Activated CD8-positive, alpha-beta T cell treated with anti-CD3 and anti-CD28 coated beads, Interleukin-2, amount 10 ng/mL, durations not matched to agents 7 days and 5 days (primary cell): Measurements from ENCODE around the gene MYORG. TPM values are rescaled to one million over a fixed set of nuclear protein-coding genes. Genes with fewer than 3 reads are reported as not detected.
A peak's percentile ranks its signal among the peaks of the same experiment; 100 is the strongest.
"Not testable (repeated sequence)": the region's sequence is repeated elsewhere in the genome, so short reads cannot be mapped to it uniquely, and the experiment has no call there.

ENCODE experiments used
- ATAC-seq: fragments of 150-1000 bp; cut with Tn5 transposase; one replicate; pipeline ENCODE4 v1.10.0; 2021; ENCODE audit warnings: moderate library complexity
- CTCF ChIA-PET: fragments of 350-600 bp; sonication (Branson Sonifier 250); formaldehyde crosslinking; loops from one replicate; lab custom pipeline; 2021; ENCODE audit warnings: antibody characterized with exemption; lab: Charles Lee
- POLR2A ChIA-PET: fragments of 350-600 bp; sonication (Branson Sonifier 250); formaldehyde crosslinking; loops from one replicate; lab custom pipeline; 2021; ENCODE audit warnings: antibody characterized with exemption; lab: Charles Lee
- DNase-seq: peaks from one replicate; pipeline ENCODE4 v3.0.0-alpha.2; 2020
- H3K27ac Mint-ChIP-seq: one replicate; pipeline ENCODE4 v1.8.0; 2021; ENCODE audit warnings: mild to moderate bottlenecking, mixed read lengths
- H3K27me3 Mint-ChIP-seq: one replicate; pipeline ENCODE4 v1.8.0; 2021; ENCODE audit warnings: low read depth, mixed read lengths
- H3K36me3 Mint-ChIP-seq: one replicate; pipeline ENCODE4 v1.8.0; 2021; ENCODE audit warnings: low read depth, mixed read lengths
- H3K4me1 Mint-ChIP-seq: one replicate; pipeline ENCODE4 v1.8.0; 2021; ENCODE audit warnings: low read depth, mixed read lengths
- H3K4me3 Mint-ChIP-seq: one replicate; pipeline ENCODE4 v1.8.0; 2021; ENCODE audit warnings: mild to moderate bottlenecking, mixed read lengths
- H3K9me3 Mint-ChIP-seq: one replicate; pipeline ENCODE4 v1.8.0; 2022; ENCODE audit warnings: mixed read lengths; ENCODE audit not compliant: insufficient read depth
- total RNA-seq, 2 experiments: library from RNA; stranded (reverse); gene quantifications; one replicate each; pipeline ENCODE4 v1.2.3, GENCODE V29; 2021

MYORG gene
- total RNA-seq, 2 experiments from 2014 or later: 8.8 to 9.1 TPM

DNA sequence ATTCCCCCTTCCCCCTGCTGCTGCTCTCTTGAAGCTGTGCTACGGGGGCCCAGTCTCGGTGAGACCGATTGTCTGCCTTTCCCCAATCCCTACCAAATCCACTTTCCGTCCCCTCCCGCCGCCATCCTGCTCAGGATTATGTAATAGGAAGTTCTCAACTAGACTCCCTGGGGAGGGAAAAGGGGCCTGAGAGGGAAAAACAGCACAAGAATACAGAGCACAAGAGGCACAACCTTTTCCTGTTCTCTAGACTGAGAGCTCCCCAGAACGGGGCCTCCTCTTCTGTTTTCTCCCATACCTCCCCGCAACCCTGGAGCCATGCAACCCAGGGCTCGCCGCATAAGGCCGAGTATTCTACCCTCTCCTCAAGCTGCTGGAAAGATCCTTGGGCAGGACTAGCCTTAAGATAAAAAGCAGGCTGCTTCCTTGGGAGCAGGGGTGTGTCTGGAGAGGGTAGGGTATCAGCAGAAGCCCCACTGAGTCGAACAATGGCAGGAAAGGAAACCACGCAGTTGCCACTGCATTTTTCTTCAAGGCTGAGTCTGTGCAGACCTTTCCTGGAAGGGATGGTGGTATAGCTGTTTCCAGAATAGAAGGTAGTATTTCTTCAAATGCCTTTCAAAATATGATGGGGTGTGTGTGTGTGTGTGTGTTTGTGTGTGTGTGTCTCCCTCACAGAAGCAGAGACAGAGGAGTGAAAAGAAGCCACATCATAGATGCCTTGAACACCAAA, 12.9 kb downstream of the MYORG start:
- peak; percentile 74 for ATAC-seq
- peak overlapping the region; percentile 78 for H3K27ac Mint-ChIP-seq
- H3K36me3 Mint-ChIP-seq: peaks cover 19% of the 10 kb centered on the region
- no peaks in the 10 kb centered on the region for H3K27me3 Mint-ChIP-seq
- ChIA-PET CTCF (interaction anchor here (1.1 to 1.6 kb wide), 2 partner anchors 11 to 32 kb away, joined by 3 to 5 read pairs; no protein-coding TSS in a partner anchor), POLR2A (no interaction called here)
- H3K4me1 Mint-ChIP-seq: peaks cover 17% of the 10 kb centered on the region
- H3K9me3 Mint-ChIP-seq: peaks cover 1% of the 10 kb centered on the region
- H3K4me3 Mint-ChIP-seq: peak overlapping the region; percentile 19
- DNase-seq: peak; percentile 39

DNA sequence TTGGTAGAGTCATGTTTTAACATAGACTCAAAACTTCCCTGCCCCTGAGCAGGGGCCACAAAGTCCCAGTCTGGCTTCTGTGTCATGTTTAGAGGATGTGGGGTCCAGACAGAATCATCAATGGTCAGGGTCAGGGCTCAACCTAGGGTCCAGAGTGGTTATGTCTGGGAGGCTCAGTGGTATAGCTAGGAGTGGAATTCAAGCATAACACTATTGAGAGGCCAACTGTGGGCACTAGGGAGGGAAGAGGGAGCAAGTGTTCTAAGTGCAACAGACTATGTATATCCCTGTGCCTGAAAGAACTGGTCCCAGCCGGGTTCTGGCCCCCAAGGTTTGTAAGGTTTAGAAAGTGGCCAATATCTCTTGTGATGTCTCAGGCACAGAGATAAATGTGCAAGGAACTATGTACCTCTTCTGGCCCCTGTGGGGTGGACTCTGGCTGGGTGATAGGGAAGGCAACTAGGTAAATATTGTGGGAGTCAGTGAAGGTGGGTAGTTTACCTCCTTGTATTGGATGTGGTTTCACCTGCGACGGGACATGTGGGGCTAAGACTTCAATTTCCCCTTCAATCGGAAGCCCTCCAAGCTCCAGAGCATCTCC, 14.0 kb downstream of the MYORG start:
- CTCF ChIA-PET: interaction anchor here (1.6 kb wide), 1 partner anchor 30 kb away, joined by 5 read pairs; no protein-coding TSS in a partner anchor
- peaks cover 10% of the 10 kb centered on the region for H3K36me3 Mint-ChIP-seq
- H3K27me3 Mint-ChIP-seq: no peaks in the 10 kb centered on the region

DNA sequence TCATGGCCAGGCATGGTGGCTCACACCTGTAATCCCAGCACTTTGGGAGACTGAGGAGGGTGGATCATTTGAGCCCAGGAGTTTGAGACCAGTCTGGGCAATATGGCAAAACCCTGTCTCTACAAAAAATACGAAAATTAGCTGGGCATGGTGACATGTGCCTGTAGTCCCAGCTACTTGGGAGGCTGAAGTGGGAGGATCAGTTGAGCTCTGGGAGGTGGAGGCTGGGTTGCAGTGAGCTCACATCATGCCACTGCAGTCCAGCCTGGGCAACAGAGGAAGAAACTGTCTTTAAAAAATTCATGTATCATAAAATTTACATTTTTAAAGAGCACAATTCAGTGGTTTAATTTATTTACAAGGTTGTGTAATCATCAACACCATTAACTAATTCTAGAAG, 23.7 kb downstream of the MYORG start:
- DNase-seq, CTCF ChIA-PET, H3K4me1 Mint-ChIP-seq, H3K4me3 Mint-ChIP-seq, POLR2A ChIA-PET, H3K27ac Mint-ChIP-seq, ATAC-seq, H3K9me3 Mint-ChIP-seq, H3K27me3 Mint-ChIP-seq: not testable (repeated sequence)
- peaks cover 18% of the 10 kb centered on the region for H3K36me3 Mint-ChIP-seq

More for the DNA sequence above, 14.0 kb downstream of the MYORG start:
- POLR2A ChIA-PET: no interaction called here
- H3K4me3 Mint-ChIP-seq: no peak overlapping the region
- H3K27ac Mint-ChIP-seq: no peak overlapping the region
- H3K9me3 Mint-ChIP-seq: no peaks in the 10 kb centered on the region
- DNase-seq (no peak), ATAC-seq (no peak)
- peaks cover 17% of the 10 kb centered on the region for H3K4me1 Mint-ChIP-seq

DNA sequence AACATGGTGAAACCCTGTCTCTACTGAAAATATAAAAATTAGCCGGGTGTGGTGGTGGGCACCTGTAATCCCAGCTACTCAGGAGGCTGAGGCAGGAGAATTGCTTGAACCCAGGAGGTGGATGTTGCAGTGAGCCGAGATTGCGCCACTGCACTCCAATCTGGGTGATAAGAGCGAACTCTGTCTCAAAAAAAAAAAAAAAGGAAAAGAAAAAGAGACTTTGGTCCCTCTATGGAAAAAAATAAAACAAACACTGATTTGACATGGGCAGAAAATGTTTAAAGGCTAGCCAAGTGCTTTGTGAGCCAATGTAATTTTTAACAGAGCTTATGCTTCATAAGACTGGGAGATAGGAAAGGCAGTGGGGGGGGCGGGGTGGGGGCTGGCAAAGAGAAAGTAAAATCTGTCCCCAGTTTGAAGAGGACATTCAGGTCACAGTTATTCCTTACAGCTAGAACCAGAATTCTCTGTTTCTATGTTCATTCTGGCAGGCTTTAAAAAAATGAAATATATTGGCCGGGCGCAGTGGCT, 24.5 kb downstream of the MYORG start:
- CTCF ChIA-PET, H3K27me3 Mint-ChIP-seq, POLR2A ChIA-PET, DNase-seq, H3K9me3 Mint-ChIP-seq, H3K4me3 Mint-ChIP-seq, H3K27ac Mint-ChIP-seq, ATAC-seq, H3K4me1 Mint-ChIP-seq: not testable (repeated sequence)
- H3K36me3 Mint-ChIP-seq: peaks cover 18% of the 10 kb centered on the region

DNA sequence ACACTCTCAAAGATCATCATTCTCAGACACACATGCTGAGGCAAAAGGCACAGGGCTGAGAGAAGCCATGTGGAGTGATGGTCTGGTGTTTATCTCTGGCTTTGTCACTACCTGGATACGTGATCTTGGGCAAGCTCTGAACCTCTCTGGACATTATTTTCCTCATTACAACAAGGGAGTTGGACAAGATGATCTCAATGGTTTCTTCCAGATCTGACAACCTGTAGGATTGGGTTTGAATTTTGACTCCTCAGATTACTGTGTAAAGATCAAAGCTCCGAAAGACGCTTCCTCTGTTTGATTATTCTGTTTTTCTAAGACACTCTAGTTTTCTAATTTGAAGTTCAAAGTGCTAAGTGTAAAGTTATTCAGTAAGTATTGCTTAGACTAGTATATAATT, 27.4 kb downstream of the MYORG start:
- H3K4me3 Mint-ChIP-seq: no peak overlapping the region
- CTCF ChIA-PET: interaction anchor here (0.7 to 1.1 kb wide), 4 partner anchors 10 to 97 kb away, joined by 3 read pairs; partner anchors contain the start of gene MYORG
- H3K9me3 Mint-ChIP-seq: no peaks in the 10 kb centered on the region
- H3K27me3 Mint-ChIP-seq: no peaks in the 10 kb centered on the region
- no peaks in the 10 kb centered on the region for H3K4me1 Mint-ChIP-seq
- ATAC-seq (no peak), DNase-seq (no peak)
- H3K27ac Mint-ChIP-seq: no peak overlapping the region
- peaks cover 5% of the 10 kb centered on the region for H3K36me3 Mint-ChIP-seq
- POLR2A ChIA-PET: no interaction called here

DNA sequence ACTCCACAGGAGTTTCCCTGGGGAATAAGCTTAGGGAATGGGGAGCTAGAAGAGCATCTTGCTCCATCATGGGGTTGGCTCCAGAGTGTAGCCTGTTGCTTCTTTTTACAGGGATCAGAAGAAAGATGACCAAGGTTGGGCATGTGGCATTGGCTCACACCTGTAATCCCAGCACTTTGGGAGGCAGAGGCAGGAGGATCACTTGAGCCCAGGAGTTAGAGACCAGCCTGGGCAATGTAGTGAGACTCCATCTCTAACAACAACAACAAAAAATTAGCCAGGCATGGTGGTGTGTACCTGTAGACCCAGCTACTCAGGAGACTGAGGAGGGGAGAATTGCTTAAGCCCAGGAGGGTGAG, 28.9 kb downstream of the MYORG start:
- ChIA-PET POLR2A (no interaction called here), CTCF (no interaction called here)
- no peak overlapping the region for H3K4me3 Mint-ChIP-seq
- DNase-seq (no peak), ATAC-seq (no peak)
- H3K27ac Mint-ChIP-seq: no peak overlapping the region
- peaks cover 10% of the 10 kb centered on the region for H3K36me3 Mint-ChIP-seq
- H3K4me1 Mint-ChIP-seq: no peaks in the 10 kb centered on the region
- no peaks in the 10 kb centered on the region for H3K9me3 Mint-ChIP-seq
- no peaks in the 10 kb centered on the region for H3K27me3 Mint-ChIP-seq

DNA sequence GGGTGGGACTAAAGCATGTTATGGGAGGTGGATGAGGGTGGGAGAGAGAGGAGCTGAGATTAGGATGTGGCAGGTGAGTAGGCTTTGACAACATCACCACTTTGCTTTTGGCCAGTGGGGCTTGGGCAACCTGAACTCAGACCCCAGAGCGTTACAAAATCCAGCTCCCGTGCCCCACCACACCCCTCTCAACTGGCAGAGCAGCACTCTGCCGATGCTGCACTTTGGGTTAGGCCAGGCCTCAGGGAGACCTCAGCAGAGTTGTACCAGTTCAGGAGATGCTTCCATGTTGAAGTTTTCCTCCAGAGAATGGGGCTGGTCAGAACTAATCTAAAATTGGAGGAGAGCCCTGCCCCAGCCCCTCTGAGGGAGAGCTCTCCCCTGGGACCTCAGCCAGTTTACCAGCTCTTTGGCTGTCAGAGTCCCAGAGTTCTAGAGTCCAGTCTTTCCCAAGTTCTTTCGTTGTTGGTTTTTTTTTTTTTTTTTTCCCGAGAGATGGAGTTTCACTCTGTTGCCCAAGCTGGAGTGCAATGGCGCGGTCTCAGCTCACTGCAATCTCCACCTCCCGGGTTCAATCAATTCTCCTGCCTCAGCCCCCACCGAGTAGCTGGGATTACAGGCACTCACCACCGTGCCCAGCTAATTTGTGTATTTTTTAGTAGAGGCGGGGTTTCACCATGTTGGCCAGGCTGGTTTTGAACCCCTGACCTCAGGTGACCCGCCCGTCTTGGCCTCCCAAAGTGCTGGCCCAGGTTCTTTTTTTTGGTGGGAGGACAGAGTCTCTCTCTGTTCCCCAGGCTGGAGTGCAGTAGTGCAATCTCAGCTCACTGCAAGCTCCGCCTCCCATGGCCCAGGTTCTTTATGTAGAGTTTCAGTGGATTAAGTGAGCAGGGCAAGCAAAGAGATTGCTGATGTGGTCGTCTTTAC, 29.6 kb downstream of the MYORG start:
- H3K27me3 Mint-ChIP-seq: no peaks in the 10 kb centered on the region
- no peaks in the 10 kb centered on the region for H3K9me3 Mint-ChIP-seq
- no peak for ATAC-seq
- H3K36me3 Mint-ChIP-seq: peaks cover 13% of the 10 kb centered on the region
- POLR2A ChIA-PET: no interaction called here
- CTCF ChIA-PET: no interaction called here
- H3K4me1 Mint-ChIP-seq: no peaks in the 10 kb centered on the region
- H3K4me3 Mint-ChIP-seq: no peak overlapping the region
- DNase-seq: no peak
- no peak overlapping the region for H3K27ac Mint-ChIP-seq

DNA sequence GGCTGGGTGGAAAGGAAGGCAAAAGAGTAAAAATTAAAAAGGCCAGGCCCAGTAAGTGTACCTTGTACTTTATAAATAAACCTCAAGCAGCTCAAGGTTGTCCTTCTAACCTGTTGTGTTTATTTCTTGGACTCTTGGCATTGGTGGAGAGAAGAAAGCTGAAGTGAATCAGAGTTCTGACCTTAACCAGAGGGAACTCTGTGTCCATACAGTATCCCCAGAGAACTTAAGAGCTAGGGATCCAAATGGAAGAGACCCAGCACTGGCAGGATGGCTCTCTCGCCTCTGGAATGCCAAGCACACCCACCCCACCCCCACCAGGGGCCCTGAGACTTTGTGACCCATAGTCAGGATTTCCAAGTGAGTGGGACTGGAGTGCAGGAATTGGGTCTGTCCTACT, 33.1 kb downstream of the MYORG start:
- peaks cover 26% of the 10 kb centered on the region for H3K36me3 Mint-ChIP-seq
- no peaks in the 10 kb centered on the region for H3K4me1 Mint-ChIP-seq
- H3K9me3 Mint-ChIP-seq: no peaks in the 10 kb centered on the region
- ATAC-seq (no peak), DNase-seq (no peak)
- ChIA-PET POLR2A (interaction anchor here (2.0 kb wide), 1 partner anchor 9 kb away, joined by 5 read pairs; no protein-coding TSS in a partner anchor), CTCF (no interaction called here)
- no peak overlapping the region for H3K27ac Mint-ChIP-seq
- H3K4me3 Mint-ChIP-seq: no peak overlapping the region
- H3K27me3 Mint-ChIP-seq: no peaks in the 10 kb centered on the region

DNA sequence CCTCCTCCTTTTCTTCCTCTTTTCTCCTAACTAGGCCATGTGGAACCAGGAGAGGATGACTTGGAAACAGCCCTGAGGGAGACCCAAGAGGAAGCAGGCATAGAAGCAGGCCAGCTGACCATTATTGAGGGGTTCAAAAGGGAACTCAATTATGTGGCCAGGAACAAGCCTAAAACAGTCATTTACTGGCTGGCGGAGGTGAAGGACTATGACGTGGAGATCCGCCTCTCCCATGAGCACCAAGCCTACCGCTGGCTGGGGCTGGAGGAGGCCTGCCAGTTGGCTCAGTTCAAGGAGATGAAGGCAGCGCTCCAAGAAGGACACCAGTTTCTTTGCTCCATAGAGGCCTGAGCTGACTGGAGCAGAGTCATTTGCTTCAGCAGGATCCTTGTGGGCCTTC, 33.6 kb downstream of the MYORG start:
- H3K4me1 Mint-ChIP-seq: no peaks in the 10 kb centered on the region
- DNase-seq (no peak), ATAC-seq (no peak)
- POLR2A ChIA-PET: no interaction called here
- H3K4me3 Mint-ChIP-seq: no peak overlapping the region
- no peak overlapping the region for H3K27ac Mint-ChIP-seq
- H3K9me3 Mint-ChIP-seq: no peaks in the 10 kb centered on the region
- H3K27me3 Mint-ChIP-seq: no peaks in the 10 kb centered on the region
- CTCF ChIA-PET: no interaction called here
- H3K36me3 Mint-ChIP-seq: peaks cover 28% of the 10 kb centered on the region

DNA sequence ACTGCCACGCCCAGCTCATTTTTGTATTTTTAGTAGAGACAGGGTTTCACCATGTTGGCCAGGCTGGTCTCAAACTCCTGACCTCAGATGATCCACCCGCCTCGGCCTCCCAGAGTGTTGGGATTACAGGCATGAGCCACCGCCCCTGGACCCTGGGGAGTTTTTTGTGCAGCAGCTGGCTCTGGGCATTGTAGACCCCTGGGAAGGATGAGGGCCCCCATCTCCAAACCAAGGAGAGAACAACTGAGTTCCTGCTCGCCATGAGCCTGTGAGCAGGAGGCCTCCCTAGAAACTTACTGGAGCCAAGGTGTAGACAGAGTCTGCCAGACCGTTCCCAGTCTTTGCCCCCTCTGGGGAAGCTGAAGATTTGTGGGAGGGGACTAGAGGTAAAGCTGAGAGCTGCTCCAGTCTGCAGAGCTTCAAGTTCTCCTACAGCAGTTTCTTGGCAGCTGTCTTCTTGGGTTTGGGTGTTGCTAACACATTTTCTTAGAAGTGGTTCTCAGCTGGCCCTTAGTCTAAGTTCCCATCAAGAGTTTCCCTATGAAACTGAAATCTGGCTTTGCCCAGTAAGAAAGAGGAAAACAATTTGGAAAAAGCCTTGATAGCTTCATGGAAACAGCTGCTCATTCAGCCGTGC, 34.9 kb downstream of the MYORG start:
- POLR2A ChIA-PET: no interaction called here
- H3K27ac Mint-ChIP-seq: no peak overlapping the region
- DNase-seq (no peak), ATAC-seq (no peak)
- CTCF ChIA-PET: interaction anchor here (1.1 to 1.6 kb wide), 2 partner anchors 11 to 158 kb away, joined by 3 to 4 read pairs; no protein-coding TSS in a partner anchor
- H3K9me3 Mint-ChIP-seq: no peaks in the 10 kb centered on the region
- no peak overlapping the region for H3K4me3 Mint-ChIP-seq
- no peaks in the 10 kb centered on the region for H3K4me1 Mint-ChIP-seq
- no peaks in the 10 kb centered on the region for H3K27me3 Mint-ChIP-seq
- H3K36me3 Mint-ChIP-seq: peaks cover 29% of the 10 kb centered on the region
